Gastroesophageal sphincter (tissue), 4 donors: ENCODE results near the gene TMEM175. TPM values are rescaled to one million over a fixed set of nuclear protein-coding genes. Genes with fewer than 3 reads are reported as not detected.

Experiments used
- ATAC-seq: fragments of 150-250 bp; one replicate; pipeline ENCODE4 v1.9.1; 2016; ENCODE audit warnings: mild to moderate bottlenecking, moderate library complexity
- H3K27ac ChIP-seq, 4 donors: fragments of 200-600 bp; sonication (generic) in 3 of 4; 1 replicate in 3 of 4; 2 replicates in 1 of 4; pipeline ENCODE4 v1.5.1; 2016 to 2019
- H3K27me3 ChIP-seq: fragments of 200-600 bp; sonication (generic); one replicate; pipeline ENCODE4 v1.5.1; 2019
- H3K36me3 ChIP-seq, 2 donors: fragments of 200-600 bp; sonication (generic); one replicate each; pipeline ENCODE4 v1.5.1; 2019; ENCODE audit warnings: control low read depth in 1 of 2
- H3K4me1 ChIP-seq, 3 donors: fragments of 200-600 bp; sonication (generic); 1 replicate in 2 of 3; 2 replicates in 1 of 3; pipeline ENCODE4 v1.5.1; 2016 to 2019; ENCODE audit warnings: control low read depth in 2 of 3
- H3K4me3 ChIP-seq, 2 donors: fragments of 200-600 bp; sonication (generic); one replicate each; pipeline ENCODE4 v1.5.1; 2019; ENCODE audit warnings: mild to moderate bottlenecking in 1 of 2, moderate library complexity in 1 of 2
- H3K9me3 ChIP-seq, 3 donors: fragments of 200-600 bp; sonication (generic); one replicate each; pipeline ENCODE4 v1.5.1; 2017 to 2019; ENCODE audit warnings: control low read depth in 2 of 3
- CTCF ChIP-seq, 4 experiments: fragments of 200-600 bp in 2 of 4; fragments of 450-650 bp in 2 of 4; sonication (generic) in 1 of 4; IDR thresholded peaks; one replicate each; pipeline ENCODE4 v1.5.1; 2017 to 2019; ENCODE audit warnings: antibody characterized with exemption in 4 of 4, mild to moderate bottlenecking in 2 of 4, moderate library complexity in 2 of 4
- EP300 ChIP-seq: sonication (generic); formaldehyde crosslinking; IDR thresholded peaks from one replicate; pipeline ENCODE4 v1.6.1; 2017; ENCODE audit warnings: antibody characterized with exemption, mild to moderate bottlenecking
- POLR2A ChIP-seq, 2 donors: fragments of 450-650 bp; IDR thresholded peaks; one replicate each; pipeline ENCODE4 v1.6.1; 2017; ENCODE audit warnings: antibody characterized with exemption in 2 of 2, mild to moderate bottlenecking in 2 of 2, moderate library complexity in 1 of 2
- POLR2AphosphoS5 ChIP-seq: sonication (generic); formaldehyde crosslinking; IDR thresholded peaks from one replicate; pipeline ENCODE4 v1.6.1; 2017; ENCODE audit warnings: antibody characterized with exemption
- WGBS, 2 donors: methylation state at CpG; one replicate each; pipeline ENCODE4 v1.1.5; 2018; ENCODE audit warnings: low coverage in 1 of 2; 5-methylcytosine and 5-hydroxymethylcytosine counted together
- total RNA-seq, 4 donors: library from RNA; depleted of rRNA; stranded (reverse); fragments of >200 nt; gene quantifications; one replicate each; pipeline ENCODE4 v1.1.0, GENCODE V29; 2016

TMEM175 gene
- total RNA-seq, 4 donors from 2014 or later: 21.7 to 40.3 (median 24.2) TPM

- Histone ChIP-seq H3K36me3 (no peaks in the 10 kb centered on the region), H3K4me1 (peaks cover 0 to 28% (median 20%) of the 10 kb centered on the region in 3 donors), H3K27me3 (peaks cover 96% of the 10 kb centered on the region), H3K4me3 (peak overlapping the region in 1 of 2 donors; percentile 23), H3K9me3 (no peaks in the 10 kb centered on the region), H3K27ac (no peak overlapping the region)
- ATAC-seq: no peak
- WGBS, 2 donors: no CpG with 5 or more reads among the region's 75 CpGs
- TF ChIP-seq POLR2A (IDR thresholded peaks at IDR 0.05): no peak
- no peak for TF ChIP-seq EP300
These were observed 70.5 kb downstream of the TMEM175 start for GRCh38 chr4:1002631-1003251.

GRCh38 chr4:1003271-1004070 lies 71.2 kb downstream of the TMEM175 start:
- ATAC-seq: no peak
- Histone ChIP-seq H3K4me1 (peaks cover 0 to 22% (median 16%) of the 10 kb centered on the region in 3 donors), H3K27me3 (peaks cover 95% of the 10 kb centered on the region), H3K27ac (no peak overlapping the region), H3K4me3 (peak overlapping the region in 1 of 2 donors; percentile 14), H3K9me3 (no peaks in the 10 kb centered on the region), H3K36me3 (no peaks in the 10 kb centered on the region)
- 80 to 93% methylated on average over 1 to 2 of the region's 63 CpGs for WGBS, 2 donors
- TF ChIP-seq CTCF (IDR thresholded peaks at IDR 0.05) (no peak), EP300 (no peak), POLR2AphosphoS5 (no peak), POLR2A (IDR thresholded peaks at IDR 0.05) (no peak)

- no peak for ATAC-seq
- no peaks in the 10 kb centered on the region for H3K36me3 ChIP-seq
- peaks cover 0 to 28% (median 21%) of the 10 kb centered on the region in 3 donors for H3K4me1 ChIP-seq
- no peak overlapping the region for H3K27ac ChIP-seq
- no peaks in the 10 kb centered on the region for H3K9me3 ChIP-seq
- H3K4me3 ChIP-seq: no peak overlapping the region
- WGBS, 2 donors: 87% methylated on average over 5 of the region's 13 CpGs; no CpG with 5 or more reads in 1 of the 2 donors
- peaks cover 94% of the 10 kb centered on the region for H3K27me3 ChIP-seq
- TF ChIP-seq EP300 (no peak), POLR2AphosphoS5 (no peak), CTCF (IDR thresholded peaks at IDR 0.05) (no peak), POLR2A (IDR thresholded peaks at IDR 0.05) (no peak)
These were observed 71.8 kb downstream of the TMEM175 start for GRCh38 chr4:1004071-1004418.

GRCh38 chr4:1004557-1005485 lies 72.6 kb downstream of the TMEM175 start:
- no peaks in the 10 kb centered on the region for H3K9me3 ChIP-seq
- no peak overlapping the region for H3K4me3 ChIP-seq
- no peak overlapping the region for H3K27ac ChIP-seq
- peaks cover 87% of the 10 kb centered on the region for H3K27me3 ChIP-seq
- no peaks in the 10 kb centered on the region for H3K36me3 ChIP-seq
- no peak for ATAC-seq
- TF ChIP-seq POLR2AphosphoS5: no peak
- TF ChIP-seq EP300: no peak
- no peak for TF ChIP-seq POLR2A (IDR thresholded peaks at IDR 0.05)
- no peak for TF ChIP-seq CTCF (IDR thresholded peaks at IDR 0.05)
- WGBS, 2 donors: 30% methylated on average over 2 of the region's 25 CpGs; no CpG with 5 or more reads in 1 of the 2 donors
- peaks cover 0 to 33% (median 23%) of the 10 kb centered on the region in 3 donors for H3K4me1 ChIP-seq

GRCh38 chr4:1006856-1007255 lies 74.6 kb downstream of the TMEM175 start:
- H3K4me1 ChIP-seq: peaks cover 0 to 43% (median 35%) of the 10 kb centered on the region in 3 donors
- WGBS, 2 donors: 82 to 88% methylated on average over 3 to 5 of the region's 5 CpGs
- H3K9me3 ChIP-seq: no peaks in the 10 kb centered on the region
- H3K4me3 ChIP-seq: no peak overlapping the region
- no peak for ATAC-seq
- TF ChIP-seq POLR2AphosphoS5: no peak
- H3K27ac ChIP-seq: no peak overlapping the region
- H3K27me3 ChIP-seq: peaks cover 67% of the 10 kb centered on the region
- H3K36me3 ChIP-seq: no peaks in the 10 kb centered on the region

Other genes with a start within 250 kb of the TMEM175 start
- gene SLC49A3, start 243.3 kb upstream of the TMEM175 start, total RNA-seq: 1 to 10 TPM; 5.2 to 8.7 (median 7.8) TPM
- gene PCGF3, start 226.6 kb upstream of the TMEM175 start, total RNA-seq: 10 to 100 TPM; 24.4 to 46.5 (median 40.7) TPM
- under 1 TPM in 3 of 4 donors, not detected in 1; 0.31 to 0.96 (median 0.54) TPM for gene CPLX1, start 106.3 kb upstream of the TMEM175 start, total RNA-seq
- 10 to 100 TPM; 70.1 to 95.3 (median 78.1) TPM for gene GAK, start 144 bp upstream of the TMEM175 start, total RNA-seq
- 10 to 100 TPM in 2 of 4 donors, 1 to 10 TPM in 2; 7.5 to 13.5 (median 9.3) TPM for gene DGKQ, start 41.1 kb downstream of the TMEM175 start, total RNA-seq
- gene IDUA, start 54.6 kb downstream of the TMEM175 start, total RNA-seq: 10 to 100 TPM in 2 of 4 donors, 1 to 10 TPM in 2; 4.6 to 15.1 (median 12.2) TPM
- not detected for gene SLC26A1, start 60.9 kb downstream of the TMEM175 start, total RNA-seq
- 10 to 100 TPM; 21.9 to 36.8 (median 25.4) TPM for gene FGFRL1, start 79.2 kb downstream of the TMEM175 start, total RNA-seq
- gene RNF212, start 181.1 kb downstream of the TMEM175 start, total RNA-seq: 1 to 10 TPM; 1.5 to 6.9 (median 4.6) TPM
- gene SPON2, start 240.1 kb downstream of the TMEM175 start, total RNA-seq: 10 to 100 TPM; 16.3 to 72.5 (median 55.0) TPM